ENCODE results near the gene ATP6V0E1.
"Not testable (repeated sequence)": the region's sequence is repeated elsewhere in the genome, so short reads cannot be mapped to it uniquely, and the experiment has no call there.

ATP6V0E1 gene

GRCh38 chr5:173001229-173001841 lies 17.8 kb downstream of the ATP6V0E1 start:
- in situ Hi-C loops (cut with HindIII; ENCODE audit: low sequenced_read_pairs): no loop called here

DNA sequence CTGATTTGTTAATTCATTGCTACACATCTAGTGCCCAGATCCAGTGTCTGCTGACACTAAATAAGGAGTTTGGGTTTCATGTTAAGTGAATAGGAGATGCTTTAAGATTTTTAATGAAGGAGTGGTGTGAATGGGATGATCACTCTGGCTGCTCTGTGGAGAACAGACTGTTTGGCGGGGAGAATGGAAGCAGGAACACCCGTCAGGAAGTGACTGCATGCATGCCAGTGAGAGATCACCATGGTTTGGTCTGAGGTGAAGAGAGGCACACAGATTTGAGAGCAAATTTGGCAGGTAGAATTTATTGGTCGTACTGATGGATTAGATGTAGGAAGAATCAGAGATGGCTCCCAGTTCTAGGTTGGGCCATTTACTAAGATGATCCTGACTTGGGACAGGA lies 19.8 kb downstream of the ATP6V0E1 start:
- in situ Hi-C loops (cut with HindIII; ENCODE audit: low sequenced_read_pairs): no loop called here

DNA sequence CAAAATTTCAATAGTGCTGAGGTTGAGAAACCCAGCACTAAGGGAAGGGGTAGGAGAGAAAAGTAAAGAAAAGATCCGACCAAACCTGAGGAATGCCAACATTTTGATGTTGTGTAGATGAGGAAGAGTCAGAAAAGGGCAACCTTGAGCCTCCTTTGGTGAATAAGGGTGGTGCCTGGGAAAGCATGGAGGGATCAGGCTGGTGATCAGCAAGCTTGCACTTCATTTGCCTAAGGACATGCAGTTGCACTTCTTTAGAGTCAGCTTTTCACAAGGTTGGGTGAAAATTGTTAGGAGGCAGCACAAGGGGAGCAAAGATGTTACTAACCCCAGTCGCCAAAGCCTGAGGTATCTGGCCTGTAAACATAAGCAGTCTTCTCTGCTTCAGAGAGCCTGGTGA lies 20.4 kb downstream of the ATP6V0E1 start:
- in situ Hi-C loops (cut with HindIII; ENCODE audit: low sequenced_read_pairs): no loop called here

GRCh38 chr5:173004447-173004846 lies 20.9 kb downstream of the ATP6V0E1 start:
- in situ Hi-C loops (cut with HindIII; ENCODE audit: low sequenced_read_pairs): no loop called here

DNA sequence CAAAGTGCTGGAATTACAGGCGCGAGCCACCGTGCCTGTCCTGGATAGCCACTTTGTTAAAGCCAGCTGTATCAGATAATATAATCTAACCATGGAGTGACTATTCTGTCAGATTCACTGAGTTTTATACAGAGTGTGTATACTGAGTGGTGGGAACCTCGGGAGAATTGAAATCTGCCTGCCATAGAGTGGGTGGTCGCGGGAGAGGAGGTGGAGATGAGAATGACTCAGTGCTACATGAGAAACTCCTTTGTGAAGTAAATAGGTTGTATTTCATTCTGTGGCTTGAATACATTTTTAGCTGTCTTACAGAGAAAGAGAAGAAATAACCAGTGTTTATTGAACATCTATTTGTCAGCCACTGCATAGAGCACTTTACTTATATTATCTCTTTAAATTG lies 26.4 kb downstream of the ATP6V0E1 start:
- in situ Hi-C loops (cut with HindIII; ENCODE audit: low sequenced_read_pairs): no loop called here

GRCh38 chr5:173010547-173011464 lies 27.2 kb downstream of the ATP6V0E1 start:
- in situ Hi-C loops (cut with HindIII; ENCODE audit: low sequenced_read_pairs): no loop called here

GRCh38 chr5:173011566-173011965 lies 28.0 kb downstream of the ATP6V0E1 start:
- in situ Hi-C loops (cut with HindIII; ENCODE audit: low sequenced_read_pairs): no loop called here

DNA sequence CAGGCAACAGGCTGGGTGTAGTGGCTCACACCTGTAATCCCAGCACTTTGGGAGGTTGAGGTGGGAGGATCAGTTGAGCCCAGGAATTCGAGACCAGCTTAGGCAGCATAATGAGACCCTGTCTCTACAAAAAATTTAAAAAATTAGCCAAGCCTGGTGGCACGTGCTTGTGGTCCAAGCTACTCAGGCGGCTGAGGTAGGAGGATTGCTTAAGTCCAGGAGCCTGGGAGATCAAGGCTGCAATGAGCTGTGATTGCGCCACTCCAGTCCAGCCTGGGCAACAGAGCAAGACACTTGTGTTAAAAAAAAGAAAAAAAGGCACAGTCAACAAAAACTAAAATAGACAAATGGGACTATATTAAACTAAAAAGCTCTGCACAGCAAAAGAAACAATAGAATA lies 29.3 kb downstream of the ATP6V0E1 start:
- in situ Hi-C loops (cut with HindIII; ENCODE audit: low sequenced_read_pairs): no loop called here

DNA sequence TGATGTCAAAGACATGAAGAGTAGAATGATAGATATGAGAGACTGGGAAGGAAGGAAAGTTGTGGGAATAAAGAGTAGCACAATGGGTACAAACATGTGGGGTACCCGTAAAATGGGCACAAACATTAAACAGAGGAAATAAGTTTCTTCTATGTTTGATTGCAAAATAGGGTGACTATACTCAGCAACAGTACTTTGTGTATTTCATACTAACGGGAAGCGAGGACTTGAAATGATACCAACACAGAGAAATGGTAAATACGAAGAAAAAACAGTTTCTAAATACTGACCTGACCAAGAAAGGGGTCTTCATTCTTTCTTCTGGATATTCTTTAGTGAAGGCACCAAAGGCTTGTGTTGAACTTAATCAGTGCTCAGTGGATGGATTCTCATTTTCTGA lies 31.1 kb downstream of the ATP6V0E1 start:
- in situ Hi-C loops (cut with HindIII; ENCODE audit: low sequenced_read_pairs): no loop called here

DNA sequence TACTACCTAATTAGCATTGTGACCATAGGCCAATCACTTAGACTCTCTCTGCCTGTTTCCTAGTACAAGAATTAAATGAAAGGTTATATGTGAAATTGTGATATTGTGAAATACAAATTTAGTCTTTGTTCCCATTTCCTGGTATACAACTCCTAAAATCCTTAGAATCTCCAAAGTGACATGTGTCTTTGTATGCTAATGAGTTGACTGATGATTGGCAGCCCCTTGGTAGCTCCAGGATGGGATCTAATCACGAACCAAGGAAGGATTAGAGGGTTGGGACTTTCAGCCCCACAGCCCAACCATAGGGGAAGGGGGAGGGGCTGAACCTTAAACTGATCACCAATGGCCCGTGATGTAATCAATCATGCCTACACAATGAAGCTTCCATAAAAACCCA lies 31.6 kb downstream of the ATP6V0E1 start:
- in situ Hi-C loops (cut with HindIII; ENCODE audit: low sequenced_read_pairs): no loop called here

- in situ Hi-C loops (cut with HindIII; ENCODE audit: low sequenced_read_pairs): no loop called here
Observed at GRCh38 chr5:173015598-173016455, 32.3 kb downstream of the ATP6V0E1 start.

- in situ Hi-C loops (cut with HindIII; ENCODE audit: low sequenced_read_pairs): no loop called here
Observed at GRCh38 chr5:173016598-173017046, 33.1 kb downstream of the ATP6V0E1 start.

DNA sequence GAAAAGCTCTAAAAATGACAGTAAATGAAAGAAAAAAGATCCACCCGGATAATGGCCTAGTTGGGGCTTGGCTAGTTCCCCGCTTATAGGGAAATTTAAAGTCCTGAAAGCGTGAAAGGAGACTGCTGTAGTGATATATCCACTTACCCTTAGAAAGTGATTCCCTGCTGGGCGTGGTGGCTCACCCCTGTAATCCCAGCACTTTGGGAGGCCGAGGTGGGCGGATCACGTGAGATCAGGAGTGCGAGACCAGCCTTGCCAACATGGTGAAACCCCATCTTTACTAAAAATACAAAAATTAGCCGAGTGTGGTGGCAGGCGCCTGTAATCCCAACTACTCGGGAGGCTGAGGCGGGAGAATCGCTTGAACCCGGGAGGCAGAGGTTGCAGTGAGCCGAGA lies 33.5 kb downstream of the ATP6V0E1 start:
- in situ Hi-C loops (cut with HindIII; ENCODE audit: low sequenced_read_pairs): not testable (repeated sequence)

DNA sequence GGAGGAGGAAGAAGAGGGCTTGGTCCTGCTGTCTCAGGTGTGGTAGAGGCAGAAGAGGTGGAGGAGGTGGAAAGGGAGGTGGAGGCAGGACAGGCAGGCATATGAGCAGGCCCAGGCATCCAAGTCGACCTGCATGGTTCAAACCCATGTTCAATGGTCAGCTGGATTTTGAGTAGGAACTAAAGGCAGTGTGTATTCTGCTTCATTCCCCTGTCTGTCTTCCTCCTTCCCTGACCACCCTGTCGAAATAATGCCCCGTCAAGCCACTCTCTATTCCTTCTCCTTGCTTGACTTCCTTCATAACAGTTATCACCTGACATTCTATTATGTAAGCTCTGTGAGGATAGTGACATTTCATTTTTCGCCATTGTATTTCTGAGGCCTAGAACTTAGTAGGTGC lies 34.8 kb downstream of the ATP6V0E1 start:
- in situ Hi-C loops (cut with HindIII; ENCODE audit: low sequenced_read_pairs): no loop called here

GRCh38 chr5:173020154-173020581 lies 36.6 kb downstream of the ATP6V0E1 start:
- in situ Hi-C loops (cut with HindIII; ENCODE audit: low sequenced_read_pairs): no loop called here

DNA sequence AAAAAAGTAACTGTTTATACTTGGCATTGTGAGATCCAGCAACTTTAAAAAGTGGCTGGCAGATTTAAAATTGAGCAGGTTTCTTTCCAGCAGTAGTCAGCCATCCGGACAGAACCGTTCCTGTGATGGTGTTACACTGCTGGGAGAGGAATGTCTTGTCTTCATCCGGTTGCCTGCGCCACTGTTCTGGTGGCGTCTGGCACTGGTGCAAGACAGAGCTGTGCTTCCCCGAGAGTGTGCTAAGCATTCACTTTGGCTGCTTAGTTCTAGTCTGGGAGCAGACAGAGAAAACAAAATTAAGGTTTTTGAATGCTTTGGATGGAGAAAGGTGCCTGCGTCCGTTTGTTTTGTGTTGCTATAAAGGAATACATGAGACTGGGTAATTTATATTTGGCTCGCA lies 37.1 kb downstream of the ATP6V0E1 start:
- in situ Hi-C loops (cut with HindIII; ENCODE audit: low sequenced_read_pairs): no loop called here

GRCh38 chr5:173025651-173026050 lies 42.1 kb downstream of the ATP6V0E1 start:
- in situ Hi-C loops (cut with HindIII; ENCODE audit: low sequenced_read_pairs): no loop called here

GRCh38 chr5:173027905-173028304 lies 44.3 kb downstream of the ATP6V0E1 start:
- in situ Hi-C loops (cut with HindIII; ENCODE audit: low sequenced_read_pairs): no loop called here

DNA sequence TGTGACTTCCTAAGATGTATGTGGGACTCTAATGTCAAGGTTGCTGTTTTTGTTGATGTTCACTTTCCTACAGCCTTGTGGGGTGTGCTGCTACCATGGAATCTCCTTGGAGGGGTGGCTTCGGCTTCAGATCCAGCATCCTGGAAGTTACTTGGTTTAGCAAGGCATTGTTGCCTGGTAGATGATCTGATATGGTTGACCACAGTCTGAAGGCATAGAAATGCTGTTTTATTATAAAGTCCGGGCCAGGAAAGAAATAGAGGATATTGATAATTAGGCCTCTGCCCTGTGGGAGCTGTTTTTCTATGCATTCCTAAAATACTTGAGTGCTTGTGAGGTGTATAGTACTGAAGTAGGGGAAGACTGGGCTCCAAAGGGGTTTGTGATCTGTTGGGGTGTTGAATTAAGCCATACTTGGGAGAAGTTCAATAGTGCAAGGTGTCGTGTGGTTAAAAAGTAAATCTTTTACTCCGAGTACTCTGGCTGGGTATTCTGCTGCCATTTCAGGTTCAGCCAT lies 45.3 kb downstream of the ATP6V0E1 start:
- in situ Hi-C loops (cut with HindIII; ENCODE audit: low sequenced_read_pairs): no loop called here

DNA sequence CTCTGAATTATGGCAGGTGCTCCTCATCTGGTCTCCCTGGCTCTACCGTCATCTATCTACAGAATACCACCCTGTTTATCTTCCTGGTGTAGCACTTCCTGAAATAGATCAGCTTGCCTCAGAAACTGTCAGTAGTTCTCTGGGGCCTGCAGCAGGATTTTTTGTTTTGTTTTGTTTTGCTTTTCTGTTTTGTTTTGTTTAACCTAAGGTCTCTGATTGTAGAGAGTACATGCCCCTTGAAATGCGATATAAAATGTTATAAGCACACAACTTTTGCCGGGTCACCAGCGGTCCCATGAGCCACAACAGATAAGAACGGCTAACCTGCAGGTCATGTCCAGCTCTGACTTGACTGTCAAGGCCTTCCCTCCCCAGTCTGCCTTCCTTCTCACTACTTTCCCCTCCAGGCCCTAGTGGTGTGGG lies 45.9 kb downstream of the ATP6V0E1 start:
- in situ Hi-C loops (cut with HindIII; ENCODE audit: low sequenced_read_pairs): no loop called here

GRCh38 chr5:173032096-173032495 lies 48.5 kb downstream of the ATP6V0E1 start:
- in situ Hi-C loops (cut with HindIII; ENCODE audit: low sequenced_read_pairs): not testable (repeated sequence)

Measured in endothelial cell of hepatic sinusoid (primary cell).